Smooth muscle cell (in vitro differentiated cells): Measurements from ENCODE around the gene PDE3A. TPM values are rescaled to one million over a fixed set of nuclear protein-coding genes. Genes with fewer than 3 reads are reported as not detected.

Experiments
- DNase-seq: peaks from one replicate; lab custom pipeline; 2025; ENCODE audit not compliant: unreplicated experiment; lab: John Stamatoyannopoulos, UW
- H2AFZ ChIP-seq: fragments of 200-600 bp; sonication (generic); 2 replicates; pipeline ENCODE4 v1.6.0; 2016; ENCODE audit warnings: antibody characterized with exemption, low read depth, mild to moderate bottlenecking
- H3F3A ChIP-seq: fragments of 200-600 bp; sonication (generic); 2 replicates; pipeline ENCODE4 v1.6.0; 2017; ENCODE audit warnings: antibody characterized with exemption, low read depth
- H3K27ac ChIP-seq: fragments of 200-600 bp; sonication (generic); 2 replicates; pipeline ENCODE4 v1.5.1; 2016; ENCODE audit warnings: low read depth, mild to moderate bottlenecking
- H3K27me3 ChIP-seq: fragments of 200-600 bp; sonication (generic); 2 replicates; pipeline ENCODE4 v1.6.1; 2016; ENCODE audit warnings: low read depth, mild to moderate bottlenecking
- H3K36me3 ChIP-seq: fragments of 200-600 bp; sonication (generic); 2 replicates; pipeline ENCODE4 v1.5.1; 2016; ENCODE audit warnings: low read depth
- H3K4me1 ChIP-seq: fragments of 200-600 bp; sonication (generic); 2 replicates; pipeline ENCODE4 v1.5.1; 2016; ENCODE audit warnings: low read depth
- H3K4me2 ChIP-seq: fragments of 200-600 bp; sonication (generic); 2 replicates; pipeline ENCODE4 v1.6.0; 2016; ENCODE audit warnings: mild to moderate bottlenecking
- H3K4me3 ChIP-seq: fragments of 200-600 bp; sonication (generic); 2 replicates; pipeline ENCODE4 v1.5.1; 2016; ENCODE audit warnings: mild to moderate bottlenecking
- H3K79me2 ChIP-seq: fragments of 200-600 bp; sonication (generic); 2 replicates; pipeline ENCODE4 v1.6.0; 2016; ENCODE audit warnings: low read depth, mild to moderate bottlenecking
- H3K9ac ChIP-seq: fragments of 200-600 bp; sonication (generic); 2 replicates; pipeline ENCODE4 v1.6.0; 2016; ENCODE audit warnings: low read depth
- H3K9me3 ChIP-seq: fragments of 200-600 bp; sonication (generic); replicated peaks from 2 replicates; pipeline ENCODE4 v1.5.1; 2016; ENCODE audit warnings: low read depth
- H4K20me1 ChIP-seq: fragments of 200-600 bp; sonication (generic); 2 replicates; pipeline ENCODE4 v1.6.0; 2016; ENCODE audit warnings: low read depth
- CTCF ChIP-seq: fragments of 200-600 bp; sonication (generic); IDR thresholded peaks from 2 replicates; pipeline ENCODE4 v1.5.1; 2017; ENCODE audit warnings: borderline replicate concordance, mild to moderate bottlenecking, antibody characterized with exemption; ENCODE audit not compliant: insufficient read depth, poor library complexity, severe bottlenecking
- WGBS: methylation state at CpG from one replicate; pipeline ENCODE4 v1.1.7; 2016; ENCODE audit warnings: low lambda C conversion rate; 5-methylcytosine and 5-hydroxymethylcytosine counted together
- polyA plus RNA-seq: library from polyadenylated mRNA; unstranded; fragments of >200 nt; fragmentation: Nextera tagmentation; extraction: Ambion mirVana; gene quantifications from 2 replicates; pipeline ENCODE4 v1.2.1, GENCODE V29; 2016
- total RNA-seq: library from RNA; depleted of rRNA; stranded (reverse); fragments of >200 nt; gene quantifications from 2 replicates; pipeline ENCODE4 v1.2.3, GENCODE V29; 2014

Gene PDE3A
- total and polyA plus RNA-seq, 2 experiments from 2014 or later, result 1.3 to 6.1 TPM

GRCh38 chr12:20528208-20528607, 159.9 kb downstream of the PDE3A start:
- H3K27ac ChIP-seq, result no peak overlapping the region
- WGBS, result 70% methylated on average over 1 of the region's 1 CpG
- no peak overlapping the region for H2AFZ ChIP-seq
- no peaks in the 10 kb centered on the region for H3K36me3 ChIP-seq
- H3K4me1 ChIP-seq, result no peaks in the 10 kb centered on the region
- no peaks in the 10 kb centered on the region for H4K20me1 ChIP-seq
- no peak overlapping the region for H3K4me2 ChIP-seq
- no peaks in the 10 kb centered on the region for H3K27me3 ChIP-seq
- no peaks in the 10 kb centered on the region for H3K79me2 ChIP-seq
- DNase-seq, result no peak
- no peak overlapping the region for H3K4me3 ChIP-seq
- H3K9me3 ChIP-seq, result no peaks in the 10 kb centered on the region
- H3K9ac ChIP-seq, result no peak overlapping the region
- H3F3A ChIP-seq, result no peaks in the 10 kb centered on the region
- TF ChIP-seq CTCF, result no peak

GRCh38 chr12:20546267-20546666, 177.9 kb downstream of the PDE3A start:
- Histone ChIP-seq H3K27ac (no peak overlapping the region), H3K4me1 (no peaks in the 10 kb centered on the region), H3K4me3 (no peak overlapping the region), H4K20me1 (no peaks in the 10 kb centered on the region), H3K36me3 (no peaks in the 10 kb centered on the region), H3K79me2 (peaks cover 3% of the 10 kb centered on the region), H2AFZ (no peak overlapping the region), H3K4me2 (no peak overlapping the region), H3K9me3 (no peaks in the 10 kb centered on the region), H3K27me3 (no peaks in the 10 kb centered on the region), H3F3A (no peaks in the 10 kb centered on the region), H3K9ac (no peak overlapping the region)
- 70% methylated on average over 4 of the region's 4 CpGs for WGBS
- TF ChIP-seq CTCF, result no peak
- DNase-seq, result no peak

DNA sequence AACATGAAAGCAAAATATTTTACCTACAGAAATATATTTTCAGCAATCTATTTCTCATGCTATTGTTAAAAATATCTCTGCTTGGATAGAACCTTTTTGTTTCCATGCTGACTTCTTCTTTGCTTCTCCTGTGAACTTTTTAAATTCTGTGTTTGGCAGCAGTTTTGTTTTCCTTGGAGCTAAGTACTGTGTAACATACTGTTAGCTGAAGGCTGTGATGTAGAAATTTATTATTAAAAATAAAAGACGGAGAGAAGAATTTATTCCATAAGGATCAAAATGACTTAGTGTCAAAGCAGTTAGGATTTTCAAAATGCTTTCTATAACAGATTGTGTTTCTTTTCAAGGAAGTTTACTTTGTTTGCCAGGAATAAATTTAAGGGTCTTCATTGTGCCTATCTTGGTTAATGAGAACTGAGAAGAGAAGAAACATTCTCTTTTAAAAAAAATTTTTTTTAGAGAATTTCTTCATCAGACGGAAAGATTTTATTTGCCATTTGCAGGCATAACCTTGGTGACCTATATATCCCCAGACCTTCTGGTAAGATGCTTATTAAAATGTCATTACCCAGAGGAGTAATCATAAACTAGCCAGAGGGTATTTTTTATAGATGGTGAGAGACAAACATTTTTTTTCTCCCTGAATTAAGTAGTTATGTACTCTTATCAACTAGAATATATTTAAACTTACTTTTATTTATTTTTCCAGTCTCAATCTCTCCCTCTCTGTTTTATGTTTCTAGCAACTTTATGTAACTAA, 179.7 kb downstream of the PDE3A start:
- no peaks in the 10 kb centered on the region for H4K20me1 ChIP-seq
- no peaks in the 10 kb centered on the region for H3K27me3 ChIP-seq
- no peaks in the 10 kb centered on the region for H3K4me1 ChIP-seq
- no peaks in the 10 kb centered on the region for H3K36me3 ChIP-seq
- peak overlapping the region; percentile 58 for H2AFZ ChIP-seq
- TF ChIP-seq CTCF, result no peak
- H3K4me3 ChIP-seq, result peak overlapping the region; percentile 25
- peaks cover 3% of the 10 kb centered on the region for H3K79me2 ChIP-seq
- 50% methylated on average over 2 of the region's 2 CpGs for WGBS
- no peak for DNase-seq
- peak overlapping the region; percentile 25 for H3K27ac ChIP-seq
- no peaks in the 10 kb centered on the region for H3F3A ChIP-seq
- H3K9ac ChIP-seq, result no peak overlapping the region
- H3K9me3 ChIP-seq, result no peaks in the 10 kb centered on the region
- H3K4me2 ChIP-seq, result peak overlapping the region; percentile 70

DNA sequence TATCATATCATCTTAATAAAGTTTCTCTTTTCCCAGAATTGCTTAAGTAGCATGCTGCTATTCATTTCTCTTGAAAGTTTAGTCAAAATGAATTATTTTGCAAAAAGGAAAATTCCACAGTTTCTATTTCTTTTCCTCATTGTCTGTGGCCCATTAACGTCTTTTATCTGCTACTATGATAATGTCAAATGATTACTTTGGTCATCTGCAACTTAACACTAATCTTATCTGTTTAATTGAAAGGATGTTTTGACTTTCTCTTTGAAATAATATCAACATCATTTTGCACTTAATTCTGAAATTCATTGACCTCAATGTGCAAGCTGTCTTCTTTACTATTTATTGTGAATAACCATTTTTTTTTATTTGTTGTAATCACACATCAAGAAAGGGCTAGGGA, 180.3 kb downstream of the PDE3A start:
- H3K79me2 ChIP-seq, result peaks cover 3% of the 10 kb centered on the region
- no peaks in the 10 kb centered on the region for H3K9me3 ChIP-seq
- no peaks in the 10 kb centered on the region for H3K36me3 ChIP-seq
- no peaks in the 10 kb centered on the region for H3F3A ChIP-seq
- no peak overlapping the region for H3K9ac ChIP-seq
- peak overlapping the region; percentile 58 for H2AFZ ChIP-seq
- DNase-seq, result no peak
- H4K20me1 ChIP-seq, result no peaks in the 10 kb centered on the region
- H3K4me3 ChIP-seq, result peak overlapping the region; percentile 25
- no peak for TF ChIP-seq CTCF
- H3K4me1 ChIP-seq, result no peaks in the 10 kb centered on the region
- WGBS, result 39% methylated on average over 1 of the region's 1 CpG
- H3K4me2 ChIP-seq, result peak overlapping the region; percentile 70
- H3K27ac ChIP-seq, result peak overlapping the region; percentile 25
- no peaks in the 10 kb centered on the region for H3K27me3 ChIP-seq
